ENCODE measurements around the gene CDKN3. TPM values are rescaled to one million over a fixed set of nuclear protein-coding genes. Genes with fewer than 3 reads are reported as not detected.
"Not testable (repeated sequence)": the region's sequence is repeated elsewhere in the genome, so short reads cannot be mapped to it uniquely, and the experiment has no call there.

Gene CDKN3
- total RNA-seq, 1 experiment from 2014 or later = 96.1 TPM

DNA sequence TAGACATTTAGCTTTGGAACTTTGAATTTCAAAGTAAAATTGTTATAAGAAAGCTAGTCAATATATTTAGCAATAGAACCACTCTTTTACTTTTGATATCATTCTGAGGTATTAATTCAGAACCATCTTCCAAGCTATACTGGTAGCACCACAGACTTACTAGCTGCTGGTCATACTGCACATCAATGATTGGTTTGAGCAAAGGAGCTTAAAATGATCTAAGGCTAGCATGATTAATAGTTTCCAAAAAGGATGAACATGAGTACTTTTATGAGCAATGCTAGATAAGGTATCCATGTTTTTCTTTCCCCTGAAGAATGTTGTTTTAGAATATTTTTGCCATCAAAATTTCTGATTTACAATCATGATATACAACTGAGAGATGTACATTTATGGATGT is 27.2 kb downstream of the CDKN3 start:
- Histone ChIP-seq H3K9me3 (ENCODE audit: low read length) (no peaks in the 10 kb centered on the region), H3K4me1 (ENCODE audit: low read length) (peaks cover 17% of the 10 kb centered on the region), H3K27ac (ENCODE audit: low read length) (no peak overlapping the region), H2AFZ (ENCODE audit: low read length) (no peak overlapping the region), H3K27me3 (ENCODE audit: low read length) (no peaks in the 10 kb centered on the region), H3K9me2 (replicated peaks; ENCODE audit: insufficient read depth, low read length) (no peaks in the 10 kb centered on the region), H3K4me2 (ENCODE audit: low read depth, low read length, poor library complexity, severe bottlenecking) (no peak overlapping the region), H3K4me3 (ENCODE audit: low read length) (no peak overlapping the region), H3K79me2 (ENCODE audit: low read length) (peaks cover 53% of the 10 kb centered on the region), H4K20me1 (ENCODE audit: insufficient read depth, low read depth, low read length) (peaks cover 6% of the 10 kb centered on the region; the same call in 1 of the 2 replicates), H3K9ac (ENCODE audit: low read length) (no peak overlapping the region), H3K36me3 (ENCODE audit: insufficient read depth, low read length) (peaks cover 65% of the 10 kb centered on the region)
- DNase-seq = no peak

DNA sequence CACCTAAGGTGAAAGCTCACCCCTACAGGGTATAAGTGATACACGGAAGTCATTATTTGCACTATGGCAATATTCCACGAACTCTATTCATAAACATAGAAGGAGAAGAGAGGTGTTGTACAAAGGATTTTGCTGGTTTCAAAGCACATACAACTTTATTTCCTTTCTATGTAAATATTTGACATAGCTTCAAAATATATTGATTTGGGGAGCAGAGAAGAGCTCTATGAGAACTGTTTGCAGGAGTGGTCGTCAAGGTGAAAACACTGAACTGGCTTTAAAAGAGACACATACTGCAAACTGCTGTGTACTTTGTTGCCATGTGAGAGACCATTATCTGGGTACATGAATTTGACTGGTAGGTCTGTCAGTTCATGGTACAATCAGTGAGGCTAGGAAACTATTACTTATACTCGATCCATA is 27.7 kb downstream of the CDKN3 start:
- peaks cover 55% of the 10 kb centered on the region for H3K79me2 ChIP-seq (ENCODE audit: low read length)
- no peak overlapping the region for H2AFZ ChIP-seq (ENCODE audit: low read length)
- H3K4me1 ChIP-seq (ENCODE audit: low read length) = peaks cover 19% of the 10 kb centered on the region
- no peaks in the 10 kb centered on the region for H3K27me3 ChIP-seq (ENCODE audit: low read length)
- no peak overlapping the region for H3K27ac ChIP-seq (ENCODE audit: low read length)
- H3K36me3 ChIP-seq (ENCODE audit: insufficient read depth, low read length) = peaks cover 68% of the 10 kb centered on the region
- H4K20me1 ChIP-seq (ENCODE audit: insufficient read depth, low read depth, low read length) = peaks cover 6% of the 10 kb centered on the region; the same call in 1 of the 2 replicates
- H3K4me3 ChIP-seq (ENCODE audit: low read length) = no peak overlapping the region
- H3K4me2 ChIP-seq (ENCODE audit: low read depth, low read length, poor library complexity, severe bottlenecking) = no peak overlapping the region
- no peak overlapping the region for H3K9ac ChIP-seq (ENCODE audit: low read length)
- H3K9me2 ChIP-seq (replicated peaks; ENCODE audit: insufficient read depth, low read length) = no peaks in the 10 kb centered on the region
- no peak for DNase-seq
- H3K9me3 ChIP-seq (ENCODE audit: low read length) = no peaks in the 10 kb centered on the region

DNA sequence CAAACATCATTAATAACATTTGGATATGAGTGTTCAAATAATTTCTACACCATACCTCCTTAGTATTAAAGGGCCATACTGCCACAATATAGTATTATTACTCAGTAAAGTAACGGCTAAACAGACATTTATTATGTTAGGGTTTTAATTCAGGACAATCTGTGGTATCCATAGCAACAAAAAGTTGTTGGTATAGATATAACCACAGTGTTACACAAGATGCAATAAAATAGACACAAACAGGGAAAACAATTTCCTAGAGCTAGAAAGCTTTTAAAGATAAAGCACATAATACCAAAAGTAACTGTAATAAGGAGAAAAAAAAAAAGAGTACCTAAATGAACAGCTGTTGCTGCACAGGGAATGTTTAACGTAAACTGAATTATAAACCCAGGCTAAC is 28.3 kb downstream of the CDKN3 start:
- H3K36me3 ChIP-seq (ENCODE audit: insufficient read depth, low read length) = peaks cover 67% of the 10 kb centered on the region
- no peak overlapping the region for H2AFZ ChIP-seq (ENCODE audit: low read length)
- H3K4me3 ChIP-seq (ENCODE audit: low read length) = no peak overlapping the region
- peaks cover 6% of the 10 kb centered on the region; the same call in 1 of the 2 replicates for H4K20me1 ChIP-seq (ENCODE audit: insufficient read depth, low read depth, low read length)
- peaks cover 60% of the 10 kb centered on the region for H3K79me2 ChIP-seq (ENCODE audit: low read length)
- no peaks in the 10 kb centered on the region for H3K27me3 ChIP-seq (ENCODE audit: low read length)
- no peak overlapping the region for H3K9ac ChIP-seq (ENCODE audit: low read length)
- peaks cover 21% of the 10 kb centered on the region for H3K4me1 ChIP-seq (ENCODE audit: low read length)
- no peaks in the 10 kb centered on the region for H3K9me3 ChIP-seq (ENCODE audit: low read length)
- DNase-seq = no peak
- H3K9me2 ChIP-seq (replicated peaks; ENCODE audit: insufficient read depth, low read length) = no peaks in the 10 kb centered on the region
- no peak overlapping the region for H3K4me2 ChIP-seq (ENCODE audit: low read depth, low read length, poor library complexity, severe bottlenecking)
- no peak overlapping the region for H3K27ac ChIP-seq (ENCODE audit: low read length)

DNA sequence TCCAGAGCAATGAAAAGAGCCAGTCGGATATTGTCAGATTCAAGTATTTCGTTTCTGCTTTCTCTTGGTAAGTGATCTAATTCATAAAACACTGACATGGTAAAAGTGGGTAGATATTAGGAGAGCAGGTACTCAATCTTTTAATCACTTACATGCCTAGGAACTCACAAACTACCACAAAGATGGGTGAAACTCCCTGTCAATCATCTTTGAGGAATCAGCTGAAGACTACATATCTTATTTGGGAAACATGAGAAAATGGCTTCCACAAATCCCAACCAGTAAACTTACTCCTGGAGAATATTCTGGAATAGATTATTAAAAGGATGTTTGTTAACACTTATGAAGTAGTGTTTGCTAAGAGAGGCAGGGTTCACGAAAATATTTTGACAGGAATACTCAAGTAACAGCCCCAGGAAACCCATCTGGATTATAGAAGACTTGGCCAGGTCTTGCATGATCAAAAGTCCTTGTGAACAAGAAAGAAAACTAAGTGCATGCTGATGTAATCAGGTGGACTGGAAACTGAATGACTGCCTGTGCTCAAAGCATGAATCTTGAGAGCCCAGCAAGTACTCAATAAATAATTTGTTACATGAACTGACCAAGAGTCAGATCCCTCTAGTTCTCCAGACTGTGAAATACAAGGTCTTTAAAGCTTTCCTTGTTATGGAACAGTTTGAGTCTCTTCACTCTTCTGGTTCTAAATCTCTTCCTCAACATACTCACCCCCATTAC is 28.9 kb downstream of the CDKN3 start:
- H3K9me3 ChIP-seq (ENCODE audit: low read length) = no peaks in the 10 kb centered on the region
- no peak for DNase-seq
- peaks cover 6% of the 10 kb centered on the region; the same call in 1 of the 2 replicates for H4K20me1 ChIP-seq (ENCODE audit: insufficient read depth, low read depth, low read length)
- peaks cover 72% of the 10 kb centered on the region for H3K36me3 ChIP-seq (ENCODE audit: insufficient read depth, low read length)
- H3K27ac ChIP-seq (ENCODE audit: low read length) = peak overlapping the region; percentile 1; the same call in 1 of the 2 replicates
- H3K9ac ChIP-seq (ENCODE audit: low read length) = no peak overlapping the region
- H3K4me1 ChIP-seq (ENCODE audit: low read length) = peaks cover 20% of the 10 kb centered on the region
- no peak overlapping the region for H3K4me3 ChIP-seq (ENCODE audit: low read length)
- H3K27me3 ChIP-seq (ENCODE audit: low read length) = no peaks in the 10 kb centered on the region
- no peaks in the 10 kb centered on the region for H3K9me2 ChIP-seq (replicated peaks; ENCODE audit: insufficient read depth, low read length)
- no peak overlapping the region for H3K4me2 ChIP-seq (ENCODE audit: low read depth, low read length, poor library complexity, severe bottlenecking)
- H2AFZ ChIP-seq (ENCODE audit: low read length) = no peak overlapping the region
- peaks cover 67% of the 10 kb centered on the region for H3K79me2 ChIP-seq (ENCODE audit: low read length)

DNA sequence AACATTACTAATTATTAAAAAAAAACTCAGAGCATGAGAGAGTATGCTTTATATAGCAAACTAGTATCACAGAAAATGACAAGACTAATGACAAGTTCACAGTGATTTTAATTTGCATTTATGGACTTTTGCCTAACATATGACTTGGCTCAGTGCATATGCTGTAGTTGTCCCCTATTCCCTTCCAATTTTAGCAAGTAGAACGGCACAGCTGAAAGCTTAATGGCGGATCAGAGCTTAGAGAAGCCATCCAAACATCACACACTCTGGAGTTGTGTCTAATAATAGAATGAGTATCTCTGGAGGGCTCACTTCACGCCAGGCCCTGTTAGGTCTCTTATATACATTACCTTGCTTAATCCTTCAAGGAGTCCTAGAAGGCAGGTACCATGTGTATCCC is 31.1 kb downstream of the CDKN3 start:
- no peaks in the 10 kb centered on the region for H3K9me2 ChIP-seq (replicated peaks; ENCODE audit: insufficient read depth, low read length)

DNA sequence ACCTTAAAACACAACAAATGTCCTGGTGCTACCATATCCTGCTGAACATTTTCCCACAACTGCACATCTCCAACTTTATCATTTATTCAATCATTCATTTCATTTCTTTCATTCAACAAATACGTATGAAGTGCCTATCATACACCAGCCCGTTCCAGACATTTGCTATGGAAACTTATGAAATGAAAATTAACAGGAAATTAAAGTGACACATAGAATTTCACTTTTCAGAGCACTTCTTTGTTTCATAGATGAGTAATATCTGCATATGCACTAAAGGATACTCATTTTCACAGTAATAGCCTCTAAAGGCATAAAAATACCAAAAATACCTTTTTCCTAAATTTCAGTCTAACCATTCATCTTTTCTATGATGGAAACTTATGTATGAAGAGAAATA is 31.7 kb downstream of the CDKN3 start:
- Histone ChIP-seq H3K4me3 (ENCODE audit: low read length) (no peak overlapping the region), H3K27me3 (ENCODE audit: low read length) (no peaks in the 10 kb centered on the region), H3K9ac (ENCODE audit: low read length) (no peak overlapping the region), H2AFZ (ENCODE audit: low read length) (no peak overlapping the region), H3K9me3 (ENCODE audit: low read length) (no peaks in the 10 kb centered on the region), H3K27ac (ENCODE audit: low read length) (peak overlapping the region; percentile 8; the same call in 1 of the 2 replicates), H3K79me2 (ENCODE audit: low read length) (peaks cover 91% of the 10 kb centered on the region), H3K9me2 (replicated peaks; ENCODE audit: insufficient read depth, low read length) (no peaks in the 10 kb centered on the region), H3K36me3 (ENCODE audit: insufficient read depth, low read length) (peaks cover 92% of the 10 kb centered on the region), H4K20me1 (ENCODE audit: insufficient read depth, low read depth, low read length) (peaks cover 13% of the 10 kb centered on the region), H3K4me1 (ENCODE audit: low read length) (peaks cover 24% of the 10 kb centered on the region), H3K4me2 (ENCODE audit: low read depth, low read length, poor library complexity, severe bottlenecking) (peak overlapping the region; percentile 2)
- DNase-seq = no peak

More for the DNA sequence above, 31.1 kb downstream of the CDKN3 start:
- Histone ChIP-seq H3K27ac (ENCODE audit: low read length) (peak overlapping the region; percentile 8; the same call in 1 of the 2 replicates), H2AFZ (ENCODE audit: low read length) (no peak overlapping the region), H3K79me2 (ENCODE audit: low read length) (peaks cover 88% of the 10 kb centered on the region), H3K4me2 (ENCODE audit: low read depth, low read length, poor library complexity, severe bottlenecking) (peak overlapping the region; percentile 2), H3K36me3 (ENCODE audit: insufficient read depth, low read length) (peaks cover 89% of the 10 kb centered on the region), H4K20me1 (ENCODE audit: insufficient read depth, low read depth, low read length) (peaks cover 7% of the 10 kb centered on the region; the same call in 1 of the 2 replicates), H3K9me3 (ENCODE audit: low read length) (no peaks in the 10 kb centered on the region), H3K9ac (ENCODE audit: low read length) (no peak overlapping the region), H3K4me1 (ENCODE audit: low read length) (peaks cover 19% of the 10 kb centered on the region), H3K4me3 (ENCODE audit: low read length) (no peak overlapping the region), H3K27me3 (ENCODE audit: low read length) (no peaks in the 10 kb centered on the region)
- DNase-seq = no peak

DNA sequence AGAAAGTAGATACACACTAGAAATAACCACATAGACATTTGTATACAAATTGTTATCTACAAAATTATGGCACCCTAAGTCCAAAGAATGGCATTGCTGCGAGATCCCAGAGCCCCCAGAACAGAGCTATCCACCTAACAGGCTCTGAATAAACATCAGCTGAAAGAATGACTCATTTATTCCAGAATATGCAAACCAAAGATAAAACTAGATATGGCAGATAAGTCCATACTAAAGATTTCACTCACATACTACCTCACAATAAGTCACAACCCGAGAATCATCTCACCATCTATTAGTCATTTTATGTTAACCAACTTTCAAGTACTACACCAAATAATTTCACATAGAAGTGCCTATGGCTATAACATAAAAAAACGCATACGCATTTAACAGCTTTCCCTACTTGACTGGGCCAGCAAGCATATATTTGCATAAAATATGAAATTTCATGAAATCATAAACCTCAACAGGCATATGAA is 38.7 kb downstream of the CDKN3 start:
- Histone ChIP-seq H3K9me2 (replicated peaks; ENCODE audit: insufficient read depth, low read length) (no peaks in the 10 kb centered on the region), H2AFZ (ENCODE audit: low read length) (no peak overlapping the region), H3K27me3 (ENCODE audit: low read length) (no peaks in the 10 kb centered on the region), H3K4me1 (ENCODE audit: low read length) (peaks cover 72% of the 10 kb centered on the region), H3K36me3 (ENCODE audit: insufficient read depth, low read length) (peaks cover 58% of the 10 kb centered on the region), H3K79me2 (ENCODE audit: low read length) (peaks cover 100% of the 10 kb centered on the region), H3K4me3 (ENCODE audit: low read length) (peak overlapping the region; percentile 25), H4K20me1 (ENCODE audit: insufficient read depth, low read depth, low read length) (peaks cover 8% of the 10 kb centered on the region; the same call in 1 of the 2 replicates), H3K9me3 (ENCODE audit: low read length) (no peaks in the 10 kb centered on the region), H3K27ac (ENCODE audit: low read length) (peak overlapping the region; percentile 56), H3K4me2 (ENCODE audit: low read depth, low read length, poor library complexity, severe bottlenecking) (peak overlapping the region; percentile 83), H3K9ac (ENCODE audit: low read length) (peak overlapping the region; percentile 19)
- peak; percentile 72 for DNase-seq

DNA sequence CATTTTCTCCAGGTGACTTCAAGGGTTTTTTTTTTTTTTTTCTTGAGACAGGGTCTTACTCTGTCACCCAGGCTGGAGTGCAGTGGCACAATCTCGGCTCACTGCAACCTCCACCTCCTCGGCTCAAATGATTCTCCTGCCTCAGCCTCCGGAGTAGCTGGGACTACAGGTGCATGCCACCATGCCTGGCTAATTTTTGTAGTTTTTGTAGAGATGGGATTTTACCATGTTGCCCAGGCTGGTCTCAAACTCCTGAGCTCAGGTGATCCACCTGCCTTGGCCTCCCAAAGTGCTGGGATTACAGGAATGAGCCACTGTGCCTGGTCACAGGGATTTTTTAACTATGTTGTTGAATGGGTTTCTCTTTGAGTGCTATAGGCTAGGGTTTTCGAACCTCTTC is 41.1 kb downstream of the CDKN3 start:
- Histone ChIP-seq H3K79me2 (ENCODE audit: low read length) (peaks cover 79% of the 10 kb centered on the region), H3K4me2 (ENCODE audit: low read depth, low read length, poor library complexity, severe bottlenecking) (peak overlapping the region; percentile 83), H3K4me1 (ENCODE audit: low read length) (peaks cover 81% of the 10 kb centered on the region), H3K36me3 (ENCODE audit: insufficient read depth, low read length) (peaks cover 38% of the 10 kb centered on the region), H3K4me3 (ENCODE audit: low read length) (peak overlapping the region; percentile 72; the same call in 1 of the 2 replicates)
- H3K9ac ChIP-seq (ENCODE audit: low read length); DNase-seq; H3K9me3 ChIP-seq (ENCODE audit: low read length); H3K27ac ChIP-seq (ENCODE audit: low read length); H2AFZ ChIP-seq (ENCODE audit: low read length); H4K20me1 ChIP-seq (ENCODE audit: insufficient read depth, low read depth, low read length); H3K27me3 ChIP-seq (ENCODE audit: low read length); H3K9me2 ChIP-seq (replicated peaks; ENCODE audit: insufficient read depth, low read length): not testable (repeated sequence)
